Stomach (tissue), 4 donors: ENCODE measurements around the gene PIEZO2.

ENCODE experiments used
- POLR2A ChIP-seq, 4 donors: fragments of 450-650 bp; IDR thresholded peaks; one replicate each; pipeline ENCODE4 v1.6.1; 2016; ENCODE audit warnings: antibody characterized with exemption in 4 of 4, control low read depth in 2 of 4, mild to moderate bottlenecking in 1 of 4, moderate library complexity in 1 of 4
- POLR2AphosphoS5 ChIP-seq, 3 donors: sonication (generic); formaldehyde crosslinking; IDR thresholded peaks; one replicate each; pipeline ENCODE4 v1.6.1; 2016; ENCODE audit warnings: antibody characterized with exemption in 3 of 3
- TF ChIP-seq, protein P1 (sequence below), 7 experiments: fragments of 450-650 bp in 4 of 7; fragments of 200-600 bp in 3 of 7; sonication (generic) in 3 of 7; IDR thresholded peaks; one replicate each; pipeline ENCODE4 v1.5.1; 2016 to 2019; ENCODE audit warnings: antibody characterized with exemption in 7 of 7, control low read depth in 2 of 7, mild to moderate bottlenecking in 1 of 7

DNA sequence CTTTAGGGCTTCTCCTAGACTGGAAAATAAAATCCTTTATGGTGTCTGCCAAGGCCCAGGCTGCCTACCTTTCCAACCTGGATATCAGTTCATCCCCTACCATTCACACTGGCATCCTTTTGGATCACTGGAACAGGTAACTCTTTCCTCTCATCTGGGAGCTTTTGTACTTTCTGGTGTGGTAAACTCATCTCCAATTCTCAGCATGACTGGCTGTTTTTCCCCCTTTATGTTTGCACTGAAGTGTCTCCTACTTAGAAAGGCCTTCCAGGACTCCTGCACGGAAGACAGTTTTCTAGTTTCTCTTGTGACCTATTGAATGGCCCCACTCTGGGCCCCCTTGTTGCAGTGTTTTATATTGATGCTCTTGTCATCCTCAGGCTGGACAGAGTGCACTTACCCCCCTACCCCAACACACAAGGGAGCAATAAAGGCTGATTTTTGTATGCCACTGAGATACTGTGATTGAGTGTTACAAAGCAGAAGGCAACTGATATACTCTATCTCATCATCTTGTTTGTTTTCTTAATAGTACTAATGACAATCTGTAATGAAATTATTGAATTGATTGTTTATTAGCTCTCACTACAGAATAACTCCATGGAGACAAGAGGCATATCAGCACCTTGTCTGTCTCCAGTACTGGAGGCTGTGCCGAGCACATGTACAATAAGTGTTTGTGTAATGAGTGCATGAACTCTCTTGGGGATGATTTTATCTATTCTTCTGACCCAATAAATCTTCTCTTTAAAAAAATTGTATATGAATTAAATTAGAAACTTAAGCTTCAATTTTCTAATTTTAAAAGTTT, 129.9 kb downstream of the PIEZO2 start:
- TF ChIP-seq POLR2A (IDR thresholded peaks at IDR 0.05) (no peak), POLR2AphosphoS5 (IDR thresholded peaks at IDR 0.05) (no peak)
- TF ChIP-seq, protein P1, sequence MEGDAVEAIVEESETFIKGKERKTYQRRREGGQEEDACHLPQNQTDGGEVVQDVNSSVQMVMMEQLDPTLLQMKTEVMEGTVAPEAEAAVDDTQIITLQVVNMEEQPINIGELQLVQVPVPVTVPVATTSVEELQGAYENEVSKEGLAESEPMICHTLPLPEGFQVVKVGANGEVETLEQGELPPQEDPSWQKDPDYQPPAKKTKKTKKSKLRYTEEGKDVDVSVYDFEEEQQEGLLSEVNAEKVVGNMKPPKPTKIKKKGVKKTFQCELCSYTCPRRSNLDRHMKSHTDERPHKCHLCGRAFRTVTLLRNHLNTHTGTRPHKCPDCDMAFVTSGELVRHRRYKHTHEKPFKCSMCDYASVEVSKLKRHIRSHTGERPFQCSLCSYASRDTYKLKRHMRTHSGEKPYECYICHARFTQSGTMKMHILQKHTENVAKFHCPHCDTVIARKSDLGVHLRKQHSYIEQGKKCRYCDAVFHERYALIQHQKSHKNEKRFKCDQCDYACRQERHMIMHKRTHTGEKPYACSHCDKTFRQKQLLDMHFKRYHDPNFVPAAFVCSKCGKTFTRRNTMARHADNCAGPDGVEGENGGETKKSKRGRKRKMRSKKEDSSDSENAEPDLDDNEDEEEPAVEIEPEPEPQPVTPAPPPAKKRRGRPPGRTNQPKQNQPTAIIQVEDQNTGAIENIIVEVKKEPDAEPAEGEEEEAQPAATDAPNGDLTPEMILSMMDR (IDR thresholded peaks at IDR 0.05) = no peak
